Vagina (tissue), 2 donors: ENCODE results near the gene IER5L.

Experiments used
- CTCF ChIP-seq, 3 experiments: fragments of 450-650 bp in 2 of 3; fragments of 200-600 bp in 1 of 3; sonication (generic) in 1 of 3; IDR thresholded peaks; one replicate each; pipeline ENCODE4 v1.5.1; 2017 to 2019; ENCODE audit warnings: antibody characterized with exemption in 3 of 3, mild to moderate bottlenecking in 2 of 3, moderate library complexity in 2 of 3
- POLR2A ChIP-seq, 2 donors: fragments of 450-650 bp; IDR thresholded peaks; one replicate each; pipeline ENCODE4 v1.6.1; 2017; ENCODE audit warnings: antibody characterized with exemption in 2 of 2, mild to moderate bottlenecking in 2 of 2, moderate library complexity in 2 of 2
- POLR2AphosphoS5 ChIP-seq, 2 donors: sonication (generic); formaldehyde crosslinking; IDR thresholded peaks; one replicate each; pipeline ENCODE4 v1.9.0; 2017; ENCODE audit warnings: antibody characterized with exemption in 2 of 2, mild to moderate bottlenecking in 2 of 2, low read depth in 1 of 2; ENCODE audit not compliant: insufficient read depth in 1 of 2

- TF ChIP-seq CTCF (IDR thresholded peaks at IDR 0.05) (no peak), POLR2A (IDR thresholded peaks at IDR 0.05) (no peak), POLR2AphosphoS5 (IDR thresholded peaks at IDR 0.05; ENCODE audit: insufficient read depth in 1 of 2, low read depth in 1 of 2) (no peak)
These were observed 44.0 kb upstream of the IER5L start for GRCh38 chr9:129221979-129222635.
